ENCODE measurements around the gene ALDH3B2.
"Not testable (repeated sequence)": the region's sequence is repeated elsewhere in the genome, so short reads cannot be mapped to it uniquely, and the experiment has no call there.

GRCh38 chr11:67626131-67626833 lies 48.1 kb downstream of the ALDH3B2 start:
- not testable (repeated sequence) for TF ChIP-seq SIN3A (IDR thresholded peaks at IDR 0.05; ENCODE audit: borderline replicate concordance, low read depth, low read length); TEAD4 (IDR thresholded peaks at IDR 0.05; ENCODE audit: borderline replicate concordance, insufficient read depth); RXRA (IDR thresholded peaks at IDR 0.05; ENCODE audit: borderline replicate concordance, low read depth); USF1 (IDR thresholded peaks at IDR 0.05; ENCODE audit: borderline replicate concordance, low read depth); ZBTB33 (IDR thresholded peaks at IDR 0.05; ENCODE audit: borderline replicate concordance, low read depth); RAD21 (IDR thresholded peaks at IDR 0.05; ENCODE audit: low read length); TCF12 (IDR thresholded peaks at IDR 0.05); CTCF (IDR thresholded peaks at IDR 0.05); EP300 (IDR thresholded peaks at IDR 0.05; ENCODE audit: borderline replicate concordance in 1 of 2, low read depth in 1 of 2, low read length in 1 of 2); TAF1 (IDR thresholded peaks at IDR 0.05; ENCODE audit: borderline replicate concordance, low read depth, low read length)

All from SK-N-SH (cell line).